Gastroesophageal sphincter (tissue), 4 donors: ENCODE data around the gene ANO2. TPM values are rescaled to one million over a fixed set of nuclear protein-coding genes. Genes with fewer than 3 reads are reported as not detected.

Experiments used
- ATAC-seq: fragments of 150-250 bp; one replicate; pipeline ENCODE4 v1.9.1; 2016; ENCODE audit warnings: mild to moderate bottlenecking, moderate library complexity
- H3K27ac ChIP-seq, 4 donors: fragments of 200-600 bp; sonication (generic) in 3 of 4; 1 replicate in 3 of 4; 2 replicates in 1 of 4; pipeline ENCODE4 v1.5.1; 2016 to 2019
- H3K27me3 ChIP-seq: fragments of 200-600 bp; sonication (generic); one replicate; pipeline ENCODE4 v1.5.1; 2019
- H3K36me3 ChIP-seq, 2 donors: fragments of 200-600 bp; sonication (generic); one replicate each; pipeline ENCODE4 v1.5.1; 2019; ENCODE audit warnings: control low read depth in 1 of 2
- H3K4me1 ChIP-seq, 3 donors: fragments of 200-600 bp; sonication (generic); 1 replicate in 2 of 3; 2 replicates in 1 of 3; pipeline ENCODE4 v1.5.1; 2016 to 2019; ENCODE audit warnings: control low read depth in 2 of 3
- H3K4me3 ChIP-seq, 2 donors: fragments of 200-600 bp; sonication (generic); one replicate each; pipeline ENCODE4 v1.5.1; 2019; ENCODE audit warnings: mild to moderate bottlenecking in 1 of 2, moderate library complexity in 1 of 2
- H3K9me3 ChIP-seq, 3 donors: fragments of 200-600 bp; sonication (generic); one replicate each; pipeline ENCODE4 v1.5.1; 2017 to 2019; ENCODE audit warnings: control low read depth in 2 of 3
- CTCF ChIP-seq, 4 experiments: fragments of 200-600 bp in 2 of 4; fragments of 450-650 bp in 2 of 4; sonication (generic) in 1 of 4; IDR thresholded peaks; one replicate each; pipeline ENCODE4 v1.5.1; 2017 to 2019; ENCODE audit warnings: antibody characterized with exemption in 4 of 4, mild to moderate bottlenecking in 2 of 4, moderate library complexity in 2 of 4
- EP300 ChIP-seq: sonication (generic); formaldehyde crosslinking; IDR thresholded peaks from one replicate; pipeline ENCODE4 v1.6.1; 2017; ENCODE audit warnings: antibody characterized with exemption, mild to moderate bottlenecking
- POLR2A ChIP-seq, 2 donors: fragments of 450-650 bp; IDR thresholded peaks; one replicate each; pipeline ENCODE4 v1.6.1; 2017; ENCODE audit warnings: antibody characterized with exemption in 2 of 2, mild to moderate bottlenecking in 2 of 2, moderate library complexity in 1 of 2
- POLR2AphosphoS5 ChIP-seq: sonication (generic); formaldehyde crosslinking; IDR thresholded peaks from one replicate; pipeline ENCODE4 v1.6.1; 2017; ENCODE audit warnings: antibody characterized with exemption
- WGBS, 2 donors: methylation state at CpG; one replicate each; pipeline ENCODE4 v1.1.5; 2018; ENCODE audit warnings: low coverage in 1 of 2; 5-methylcytosine and 5-hydroxymethylcytosine counted together
- total RNA-seq, 4 donors: library from RNA; depleted of rRNA; stranded (reverse); fragments of >200 nt; gene quantifications; one replicate each; pipeline ENCODE4 v1.1.0, GENCODE V29; 2016

The ANO2 gene
- total RNA-seq, 4 donors from 2014 or later = 3.1 to 10.9 (median 6.7) TPM

- WGBS, 2 donors = 97% methylated on average over 5 of the region's 10 CpGs; no CpG with 5 or more reads in 1 of the 2 donors
- H3K36me3 ChIP-seq = no peaks in the 10 kb centered on the region
- H3K4me3 ChIP-seq = no peak overlapping the region
- ATAC-seq = no peak
- H3K27me3 ChIP-seq = peaks cover 20% of the 10 kb centered on the region
- no peaks in the 10 kb centered on the region for H3K9me3 ChIP-seq
- TF ChIP-seq POLR2A (IDR thresholded peaks at IDR 0.05) (no peak), CTCF (IDR thresholded peaks at IDR 0.05) (no peak), POLR2AphosphoS5 (no peak), EP300 (no peak)
- no peaks in the 10 kb centered on the region for H3K4me1 ChIP-seq
- H3K27ac ChIP-seq = no peak overlapping the region
Measured at GRCh38 chr12:5861416-5861815, 83.6 kb downstream of the ANO2 start.

GRCh38 chr12:5856692-5857091 lies 88.4 kb downstream of the ANO2 start:
- Histone ChIP-seq H3K27me3 (peaks cover 32% of the 10 kb centered on the region), H3K4me3 (no peak overlapping the region), H3K9me3 (no peaks in the 10 kb centered on the region), H3K27ac (no peak overlapping the region), H3K4me1 (no peaks in the 10 kb centered on the region), H3K36me3 (no peaks in the 10 kb centered on the region)
- ATAC-seq = no peak
- no peak for TF ChIP-seq CTCF (IDR thresholded peaks at IDR 0.05)
- no peak for TF ChIP-seq EP300
- no peak for TF ChIP-seq POLR2A (IDR thresholded peaks at IDR 0.05)
- TF ChIP-seq POLR2AphosphoS5 = no peak
- WGBS, 2 donors = 10 to 12% methylated on average over 3 to 4 of the region's 4 CpGs

GRCh38 chr12:5846950-5847349 lies 98.1 kb downstream of the ANO2 start:
- Histone ChIP-seq H3K4me1 (no peaks in the 10 kb centered on the region), H3K27ac (no peak overlapping the region), H3K4me3 (no peak overlapping the region), H3K9me3 (peaks cover 0 to 6% (median 0%) of the 10 kb centered on the region in 3 donors), H3K27me3 (peaks cover 29% of the 10 kb centered on the region), H3K36me3 (no peaks in the 10 kb centered on the region)
- no peak for ATAC-seq
- TF ChIP-seq CTCF (IDR thresholded peaks at IDR 0.05) (no peak), POLR2AphosphoS5 (no peak), EP300 (no peak)
- no CpG with 5 or more reads among the region's 1 CpG for WGBS, 2 donors

- Histone ChIP-seq H3K9me3 (no peaks in the 10 kb centered on the region), H3K27ac (no peak overlapping the region), H3K4me3 (no peak overlapping the region), H3K36me3 (no peaks in the 10 kb centered on the region), H3K4me1 (no peaks in the 10 kb centered on the region), H3K27me3 (peaks cover 6% of the 10 kb centered on the region)
- TF ChIP-seq POLR2A (IDR thresholded peaks at IDR 0.05) (no peak), POLR2AphosphoS5 (no peak), EP300 (no peak), CTCF (IDR thresholded peaks at IDR 0.05) (no peak)
- 77 to 86% methylated on average over 6 to 9 of the region's 9 CpGs for WGBS, 2 donors
- no peak for ATAC-seq
Measured at GRCh38 chr12:5840944-5841343, 104.1 kb downstream of the ANO2 start.

- no peaks in the 10 kb centered on the region for H3K9me3 ChIP-seq
- peaks cover 20% of the 10 kb centered on the region for H3K27me3 ChIP-seq
- 39 to 60% methylated on average over 4 of the region's 6 CpGs for whole genome bisulfite sequencing, 2 donors
- no peak overlapping the region for H3K4me3 ChIP-seq
- no peaks in the 10 kb centered on the region for H3K36me3 ChIP-seq
- no peak for TF ChIP-seq POLR2A (IDR thresholded peaks at IDR 0.05)
- no peak for TF ChIP-seq EP300
- TF ChIP-seq POLR2AphosphoS5 = no peak
- no peak for TF ChIP-seq CTCF (IDR thresholded peaks at IDR 0.05)
- H3K27ac ChIP-seq = no peak overlapping the region
- ATAC-seq = no peak
- no peaks in the 10 kb centered on the region for H3K4me1 ChIP-seq
Measured at GRCh38 chr12:5830111-5830510, 114.9 kb downstream of the ANO2 start.
